Neural progenitor cell (in vitro differentiated cells): ENCODE data around the gene CNTNAP2. TPM values are rescaled to one million over a fixed set of nuclear protein-coding genes. Genes with fewer than 3 reads are reported as not detected.
A peak's percentile ranks its signal among the peaks of the same experiment; 100 is the strongest.

Experiments
- DNase-seq: peaks from one replicate; pipeline ENCODE4 v3.0.0-alpha.2; 2016; ENCODE audit warnings: low spot score
- H2AFZ ChIP-seq: fragments of 200-600 bp; sonication (generic); replicated peaks from 2 replicates; pipeline ENCODE4 v1.6.1; 2016; ENCODE audit warnings: antibody characterized with exemption
- H3F3A ChIP-seq: fragments of 200-600 bp; sonication (generic); 2 replicates; pipeline ENCODE4 v1.6.1; 2016; ENCODE audit warnings: antibody characterized with exemption, low read depth
- H3K27ac ChIP-seq: fragments of 200-600 bp; sonication (generic); 2 replicates; pipeline ENCODE4 v1.5.1; 2016; ENCODE audit warnings: mild to moderate bottlenecking
- H3K27me3 ChIP-seq: fragments of 200-600 bp; sonication (generic); 2 replicates; pipeline ENCODE4 v1.6.1; 2016; ENCODE audit warnings: mild to moderate bottlenecking, moderate library complexity
- H3K36me3 ChIP-seq: fragments of 200-600 bp; sonication (generic); 2 replicates; pipeline ENCODE4 v1.5.1; 2016
- H3K4me1 ChIP-seq: fragments of 200-600 bp; sonication (generic); 2 replicates; pipeline ENCODE4 v1.6.1; 2016; ENCODE audit warnings: mixed run types
- H3K4me2 ChIP-seq: fragments of 200-600 bp; sonication (generic); 2 replicates; pipeline ENCODE4 v1.6.1; 2016
- H3K4me3 ChIP-seq: fragments of 200-600 bp; sonication (generic); 2 replicates; pipeline ENCODE4 v1.5.1; 2016
- H3K79me2 ChIP-seq: fragments of 200-600 bp; sonication (generic); 2 replicates; pipeline ENCODE4 v1.6.1; 2016; ENCODE audit warnings: low read depth
- H3K9ac ChIP-seq: fragments of 200-600 bp; sonication (generic); 2 replicates; pipeline ENCODE4 v1.6.1; 2016
- H3K9me3 ChIP-seq: fragments of 200-600 bp; sonication (generic); 2 replicates; pipeline ENCODE4 v1.5.1; 2016; ENCODE audit warnings: low read depth
- H4K20me1 ChIP-seq: fragments of 200-600 bp; sonication (generic); 2 replicates; pipeline ENCODE4 v1.6.1; 2016; ENCODE audit warnings: low read depth
- H3K27ac Mint-ChIP-seq: 3 replicates; pipeline ENCODE4 v1.8.0; 2021; ENCODE audit warnings: mixed read lengths
- H3K27me3 Mint-ChIP-seq: 2 replicates; pipeline ENCODE4 v1.8.0; 2022; ENCODE audit warnings: low read depth, mild to moderate bottlenecking, inconsistent platforms, moderate library complexity, mixed read lengths; ENCODE audit not compliant: insufficient read depth
- H3K36me3 Mint-ChIP-seq: 3 replicates; pipeline ENCODE4 v1.8.0; 2021; ENCODE audit warnings: mixed read lengths
- H3K4me1 Mint-ChIP-seq: 3 replicates; pipeline ENCODE4 v1.8.0; 2021; ENCODE audit warnings: mixed read lengths
- H3K4me3 Mint-ChIP-seq: 3 replicates; pipeline ENCODE4 v1.8.0; 2021; ENCODE audit warnings: mild to moderate bottlenecking, moderate library complexity, mixed read lengths
- H3K9me3 Mint-ChIP-seq: 3 replicates; pipeline ENCODE4 v1.8.0; 2020; ENCODE audit warnings: mixed read lengths
- EZH2 ChIP-seq: fragments of 200-600 bp; sonication (generic); IDR thresholded peaks from 2 replicates; pipeline ENCODE4 v1.6.1; 2017; ENCODE audit warnings: antibody characterized with exemption, mild to moderate bottlenecking, moderate library complexity
- EZH2phosphoT487 ChIP-seq: fragments of 200-600 bp; sonication (generic); IDR thresholded peaks from 2 replicates; pipeline ENCODE4 v1.6.1; 2017; ENCODE audit warnings: antibody characterized with exemption
- total RNA-seq: library from RNA; depleted of rRNA; stranded (reverse); fragments of >200 nt; gene quantifications from 2 replicates; pipeline ENCODE4 v1.2.3, GENCODE V29; 2015; ENCODE audit warnings: low replicate concordance
- TF ChIP-seq, protein P1 (sequence below): fragments of 200-600 bp; sonication (generic); IDR thresholded peaks from 2 replicates; pipeline ENCODE4 v1.5.1; 2017; ENCODE audit warnings: antibody characterized with exemption, mild to moderate bottlenecking

CNTNAP2 gene
- total RNA-seq, 1 donor from 2014 or later: 126 TPM

DNA sequence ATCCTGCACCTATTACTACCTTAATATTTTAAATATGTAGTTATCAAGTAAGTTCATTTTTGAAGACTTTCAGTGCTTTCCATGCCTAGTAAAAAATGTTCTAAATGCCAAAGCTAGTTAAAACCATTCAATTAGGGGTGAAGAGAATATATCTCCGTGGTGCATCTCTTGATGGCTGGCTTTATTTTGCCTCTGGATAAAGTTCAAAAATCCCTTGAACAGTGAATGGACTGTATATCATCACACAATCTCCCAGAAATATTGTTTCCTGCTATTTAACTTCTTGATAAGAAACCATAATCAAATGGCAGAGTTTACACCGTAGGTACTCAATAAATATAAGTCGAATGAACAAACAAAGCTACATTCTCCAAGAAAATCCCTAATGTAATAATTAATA is 1360.9 kb downstream of the CNTNAP2 start:
- H3K9me3 ChIP-seq: no peaks in the 10 kb centered on the region
- Mint-ChIP-seq H3K4me1 (no peaks in the 10 kb centered on the region), H3K27ac (no peak overlapping the region), H3K36me3 (no peaks in the 10 kb centered on the region), H3K27me3 (peaks cover 2% of the 10 kb centered on the region), H3K4me3 (no peak overlapping the region), H3K9me3 (no peaks in the 10 kb centered on the region)
- no peak overlapping the region for H3K9ac ChIP-seq
- TF ChIP-seq, protein P1, sequence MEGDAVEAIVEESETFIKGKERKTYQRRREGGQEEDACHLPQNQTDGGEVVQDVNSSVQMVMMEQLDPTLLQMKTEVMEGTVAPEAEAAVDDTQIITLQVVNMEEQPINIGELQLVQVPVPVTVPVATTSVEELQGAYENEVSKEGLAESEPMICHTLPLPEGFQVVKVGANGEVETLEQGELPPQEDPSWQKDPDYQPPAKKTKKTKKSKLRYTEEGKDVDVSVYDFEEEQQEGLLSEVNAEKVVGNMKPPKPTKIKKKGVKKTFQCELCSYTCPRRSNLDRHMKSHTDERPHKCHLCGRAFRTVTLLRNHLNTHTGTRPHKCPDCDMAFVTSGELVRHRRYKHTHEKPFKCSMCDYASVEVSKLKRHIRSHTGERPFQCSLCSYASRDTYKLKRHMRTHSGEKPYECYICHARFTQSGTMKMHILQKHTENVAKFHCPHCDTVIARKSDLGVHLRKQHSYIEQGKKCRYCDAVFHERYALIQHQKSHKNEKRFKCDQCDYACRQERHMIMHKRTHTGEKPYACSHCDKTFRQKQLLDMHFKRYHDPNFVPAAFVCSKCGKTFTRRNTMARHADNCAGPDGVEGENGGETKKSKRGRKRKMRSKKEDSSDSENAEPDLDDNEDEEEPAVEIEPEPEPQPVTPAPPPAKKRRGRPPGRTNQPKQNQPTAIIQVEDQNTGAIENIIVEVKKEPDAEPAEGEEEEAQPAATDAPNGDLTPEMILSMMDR: no peak
- TF ChIP-seq EZH2 (no peak), EZH2phosphoT487 (no peak)
- H3K36me3 ChIP-seq: no peaks in the 10 kb centered on the region
- H3K4me3 ChIP-seq: no peak overlapping the region
- no peak overlapping the region for H3K27ac ChIP-seq
- H3K4me1 ChIP-seq: no peaks in the 10 kb centered on the region
- no peaks in the 10 kb centered on the region for H4K20me1 ChIP-seq
- no peaks in the 10 kb centered on the region for H3K79me2 ChIP-seq
- no peak overlapping the region for H2AFZ ChIP-seq
- no peaks in the 10 kb centered on the region for H3F3A ChIP-seq
- H3K27me3 ChIP-seq: no peaks in the 10 kb centered on the region
- no peak for DNase-seq
- H3K4me2 ChIP-seq: no peak overlapping the region

GRCh38 chr7:147478796-147479195 is 1362.2 kb downstream of the CNTNAP2 start:
- DNase-seq: no peak
- Mint-ChIP-seq H3K4me3 (no peak overlapping the region), H3K4me1 (no peaks in the 10 kb centered on the region), H3K9me3 (no peaks in the 10 kb centered on the region), H3K27ac (peak overlapping the region; percentile 42), H3K36me3 (no peaks in the 10 kb centered on the region), H3K27me3 (peaks cover 2% of the 10 kb centered on the region)
- Histone ChIP-seq H3K9ac (no peak overlapping the region), H3K9me3 (no peaks in the 10 kb centered on the region), H3K36me3 (no peaks in the 10 kb centered on the region), H3K79me2 (no peaks in the 10 kb centered on the region), H3K4me1 (no peaks in the 10 kb centered on the region), H3K27ac (no peak overlapping the region), H3K4me2 (no peak overlapping the region), H3K4me3 (no peak overlapping the region), H3F3A (no peaks in the 10 kb centered on the region), H3K27me3 (no peaks in the 10 kb centered on the region), H2AFZ (peak overlapping the region; percentile 34), H4K20me1 (no peaks in the 10 kb centered on the region)
- TF ChIP-seq EZH2 (no peak), EZH2phosphoT487 (no peak)
- TF ChIP-seq, protein P1: no peak

- H3K9ac ChIP-seq: no peak overlapping the region
- Mint-ChIP-seq H3K4me3 (no peak overlapping the region), H3K9me3 (no peaks in the 10 kb centered on the region), H3K4me1 (no peaks in the 10 kb centered on the region), H3K36me3 (no peaks in the 10 kb centered on the region), H3K27me3 (peaks cover 2% of the 10 kb centered on the region), H3K27ac (no peak overlapping the region)
- no peak overlapping the region for H2AFZ ChIP-seq
- no peak overlapping the region for H3K4me2 ChIP-seq
- H3K27ac ChIP-seq: no peak overlapping the region
- no peaks in the 10 kb centered on the region for H3K9me3 ChIP-seq
- no peaks in the 10 kb centered on the region for H3K4me1 ChIP-seq
- H3K4me3 ChIP-seq: no peak overlapping the region
- no peaks in the 10 kb centered on the region for H4K20me1 ChIP-seq
- H3F3A ChIP-seq: no peaks in the 10 kb centered on the region
- no peaks in the 10 kb centered on the region for H3K79me2 ChIP-seq
- TF ChIP-seq EZH2 (no peak), EZH2phosphoT487 (no peak)
- TF ChIP-seq, protein P1: no peak
- H3K27me3 ChIP-seq: no peaks in the 10 kb centered on the region
- no peaks in the 10 kb centered on the region for H3K36me3 ChIP-seq
- DNase-seq: no peak
Observed at GRCh38 chr7:147483634-147484292, 1367.2 kb downstream of the CNTNAP2 start.
